HL-60 (cell line): ENCODE data around the gene HBZ.
"Not testable (repeated sequence)": the region's sequence is repeated elsewhere in the genome, so short reads cannot be mapped to it uniquely, and the experiment has no call there.

Experiments used
- DNase-seq, 2 experiments: peaks; one replicate each; pipeline ENCODE4 v3.0.0-alpha.2; 2010 to 2020; ENCODE audit warnings: low read depth in 1 of 2, low spot score in 1 of 2
- H3K27ac ChIP-seq: fragments of 250-450 bp; sonication (Bioruptor Pico); replicated peaks from 2 replicates; pipeline ENCODE4 v1.5.1; 2020; ENCODE audit warnings: mild to moderate bottlenecking, moderate library complexity
- H3K27me3 ChIP-seq: fragments of 250-450 bp; sonication (Bioruptor Pico); 2 replicates; pipeline ENCODE4 v1.5.1; 2021; ENCODE audit warnings: mild to moderate bottlenecking, moderate library complexity; ENCODE audit not compliant: insufficient read depth, poor library complexity, severe bottlenecking
- H3K4me3 ChIP-seq: replicated peaks from 2 replicates; pipeline ENCODE4 v1.5.1; 2011; ENCODE audit warnings: mild to moderate bottlenecking, control low read depth, low read length; ENCODE audit not compliant: insufficient read depth
- CTCF ChIP-seq: IDR thresholded peaks from one replicate; pipeline ENCODE4 v1.5.1; 2011; ENCODE audit warnings: low read length, control low read depth, inconsistent platforms; ENCODE audit not compliant: insufficient read depth
- GABPA ChIP-seq: IDR thresholded peaks from 2 replicates; pipeline ENCODE4 v1.6.1; 2012; ENCODE audit warnings: low read depth
- POLR2AphosphoS5 ChIP-seq: IDR thresholded peaks from 2 replicates; pipeline ENCODE4 v1.6.1; 2012; ENCODE audit warnings: low read depth
- REST ChIP-seq: IDR thresholded peaks from 2 replicates; pipeline ENCODE4 v1.6.1; 2012; ENCODE audit warnings: low read depth; ENCODE audit not compliant: insufficient replicate concordance
- SPI1 ChIP-seq: IDR thresholded peaks from 2 replicates; pipeline ENCODE4 v1.6.1; 2012; ENCODE audit warnings: low read depth, mild to moderate bottlenecking, borderline replicate concordance

The HBZ gene

DNA sequence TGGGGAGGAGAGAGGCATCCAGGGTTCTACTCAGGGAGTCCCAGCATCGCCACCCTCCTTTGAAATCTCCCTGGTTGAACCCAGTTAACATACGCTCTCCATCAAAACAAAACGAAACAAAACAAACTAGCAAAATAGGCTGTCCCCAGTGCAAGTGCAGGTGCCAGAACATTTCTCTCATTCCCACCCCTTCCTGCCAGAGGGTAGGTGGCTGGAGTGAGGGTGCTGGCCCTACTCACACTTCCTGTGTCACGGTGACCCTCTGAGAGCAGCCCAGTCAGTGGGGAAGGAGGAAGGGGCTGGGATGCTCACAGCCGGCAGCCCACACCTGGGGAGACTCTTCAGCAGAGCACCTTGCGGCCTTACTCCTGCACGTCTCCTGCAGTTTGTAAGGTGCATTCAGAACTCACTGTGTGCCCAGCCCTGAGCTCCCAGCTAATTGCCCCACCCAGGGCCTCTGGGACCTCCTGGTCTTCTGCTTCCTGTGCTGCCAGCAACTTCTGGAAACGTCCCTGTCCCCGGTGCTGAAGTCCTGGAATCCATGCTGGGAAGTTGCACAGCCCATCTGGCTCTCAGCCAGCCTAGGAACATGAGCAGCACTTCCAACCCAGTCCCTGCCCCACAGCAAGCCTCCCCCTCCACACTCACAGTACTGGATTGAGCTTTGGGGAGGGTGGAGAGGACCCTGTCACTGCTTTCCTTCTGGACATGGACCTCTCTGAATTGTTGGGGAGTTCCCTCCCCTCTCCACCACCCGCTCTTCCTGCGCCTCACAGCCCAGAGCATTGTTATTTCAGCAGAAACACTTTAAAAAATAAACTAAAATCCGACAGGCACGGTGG is 21.7 kb downstream of the HBZ start:
- peak; percentile 72 for TF ChIP-seq REST
- not testable (repeated sequence) for H3K27ac ChIP-seq, DNase-seq, H3K4me3 ChIP-seq
- peaks cover 57% of the 10 kb centered on the region for H3K27me3 ChIP-seq

DNA sequence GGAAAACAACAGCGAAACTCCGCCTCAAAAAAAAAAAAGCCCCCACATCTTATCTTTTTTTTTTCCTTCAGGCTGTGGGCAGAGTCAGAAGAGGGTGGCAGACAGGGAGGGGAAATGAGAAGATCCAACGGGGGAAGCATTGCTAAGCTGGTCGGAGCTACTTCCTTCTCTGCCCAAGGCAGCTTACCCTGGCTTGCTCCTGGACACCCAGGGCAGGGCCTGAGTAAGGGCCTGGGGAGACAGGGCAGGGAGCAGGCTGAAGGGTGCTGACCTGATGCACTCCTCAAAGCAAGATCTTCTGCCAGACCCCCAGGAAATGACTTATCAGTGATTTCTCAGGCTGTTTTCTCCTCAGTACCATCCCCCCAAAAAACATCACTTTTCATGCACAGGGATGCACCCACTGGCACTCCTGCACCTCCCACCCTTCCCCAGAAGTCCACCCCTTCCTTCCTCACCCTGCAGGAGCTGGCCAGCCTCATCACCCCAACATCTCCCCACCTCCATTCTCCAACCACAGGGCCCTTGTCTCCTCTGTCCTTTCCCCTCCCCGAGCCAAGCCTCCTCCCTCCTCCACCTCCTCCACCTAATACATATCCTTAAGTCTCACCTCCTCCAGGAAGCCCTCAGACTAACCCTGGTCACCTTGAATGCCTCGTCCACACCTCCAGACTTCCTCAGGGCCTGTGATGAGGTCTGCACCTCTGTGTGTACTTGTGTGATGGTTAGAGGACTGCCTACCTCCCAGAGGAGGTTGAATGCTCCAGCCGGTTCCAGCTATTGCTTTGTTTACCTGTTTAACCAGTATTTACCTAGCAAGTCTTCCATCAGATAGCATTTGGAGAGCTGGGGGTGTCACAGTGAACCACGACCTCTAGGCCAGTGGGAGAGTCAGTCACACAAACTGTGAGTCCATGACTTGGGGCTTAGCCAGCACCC is 22.8 kb downstream of the HBZ start:
- no peak overlapping the region for H3K27ac ChIP-seq
- H3K27me3 ChIP-seq, result peaks cover 63% of the 10 kb centered on the region
- no peak for DNase-seq
- no peak overlapping the region for H3K4me3 ChIP-seq
- no peak for TF ChIP-seq CTCF

GRCh38 chr16:176006-176405 is 23.6 kb downstream of the HBZ start:
- H3K27ac ChIP-seq, H3K4me3 ChIP-seq, DNase-seq: not testable (repeated sequence)
- peaks cover 60% of the 10 kb centered on the region for H3K27me3 ChIP-seq

DNA sequence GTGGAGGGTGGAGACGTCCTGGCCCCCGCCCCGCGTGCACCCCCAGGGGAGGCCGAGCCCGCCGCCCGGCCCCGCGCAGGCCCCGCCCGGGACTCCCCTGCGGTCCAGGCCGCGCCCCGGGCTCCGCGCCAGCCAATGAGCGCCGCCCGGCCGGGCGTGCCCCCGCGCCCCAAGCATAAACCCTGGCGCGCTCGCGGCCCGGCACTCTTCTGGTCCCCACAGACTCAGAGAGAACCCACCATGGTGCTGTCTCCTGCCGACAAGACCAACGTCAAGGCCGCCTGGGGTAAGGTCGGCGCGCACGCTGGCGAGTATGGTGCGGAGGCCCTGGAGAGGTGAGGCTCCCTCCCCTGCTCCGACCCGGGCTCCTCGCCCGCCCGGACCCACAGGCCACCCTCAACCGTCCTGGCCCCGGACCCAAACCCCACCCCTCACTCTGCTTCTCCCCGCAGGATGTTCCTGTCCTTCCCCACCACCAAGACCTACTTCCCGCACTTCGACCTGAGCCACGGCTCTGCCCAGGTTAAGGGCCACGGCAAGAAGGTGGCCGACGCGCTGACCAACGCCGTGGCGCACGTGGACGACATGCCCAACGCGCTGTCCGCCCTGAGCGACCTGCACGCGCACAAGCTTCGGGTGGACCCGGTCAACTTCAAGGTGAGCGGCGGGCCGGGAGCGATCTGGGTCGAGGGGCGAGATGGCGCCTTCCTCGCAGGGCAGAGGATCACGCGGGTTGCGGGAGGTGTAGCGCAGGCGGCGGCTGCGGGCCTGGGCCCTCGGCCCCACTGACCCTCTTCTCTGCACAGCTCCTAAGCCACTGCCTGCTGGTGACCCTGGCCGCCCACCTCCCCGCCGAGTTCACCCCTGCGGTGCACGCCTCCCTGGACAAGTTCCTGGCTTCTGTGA is 24.3 kb downstream of the HBZ start, which contains the start of gene HBA1:
HBA1 (plus strand) TSS at position 204 of the 906 bp plus-strand sequence; CDS start at position 241, 37 bp downstream.
- peaks cover 54% of the 10 kb centered on the region for H3K27me3 ChIP-seq
- not testable (repeated sequence) for H3K4me3 ChIP-seq

GRCh38 chr16:177394-177822 is 25.0 kb downstream of the HBZ start:
- no peak for DNase-seq
- no peak for TF ChIP-seq SPI1
- TF ChIP-seq CTCF, result no peak
- no peak for TF ChIP-seq POLR2AphosphoS5
- TF ChIP-seq GABPA, result no peak
- TF ChIP-seq REST, result no peak
- H3K27ac ChIP-seq, result no peak overlapping the region
- no peak overlapping the region for H3K4me3 ChIP-seq
- H3K27me3 ChIP-seq, result peaks cover 53% of the 10 kb centered on the region

More for the DNA sequence above, 24.3 kb downstream of the HBZ start, which contains the start of gene HBA1:
- not testable (repeated sequence) for DNase-seq, H3K27ac ChIP-seq
